Coronary artery (tissue), 2 donors: ENCODE data around the gene ANKRD53.
"Not testable (repeated sequence)": the region's sequence is repeated elsewhere in the genome, so short reads cannot be mapped to it uniquely, and the experiment has no call there.

Experiments used
- DNase-seq: peaks from one replicate; pipeline ENCODE4 v3.0.0-alpha.2; 2017; ENCODE audit warnings: low spot score
- H3K27ac ChIP-seq, 2 donors: fragments of 200-600 bp; sonication (generic); one replicate each; pipeline ENCODE4 v1.5.1; 2016 to 2019
- H3K4me3 ChIP-seq: fragments of 200-600 bp; sonication (generic); 2 replicates; pipeline ENCODE4 v1.5.1; 2016; ENCODE audit warnings: mild to moderate bottlenecking, moderate library complexity
- CTCF ChIP-seq: fragments of 200-600 bp; sonication (generic); IDR thresholded peaks from one replicate; pipeline ENCODE4 v1.5.1; 2019; ENCODE audit warnings: antibody characterized with exemption

Gene ANKRD53

GRCh38 chr2:70999362-70999761 lies 20.9 kb downstream of the ANKRD53 start:
- H3K4me3 ChIP-seq, result no peak overlapping the region
- no peak overlapping the region for H3K27ac ChIP-seq
- DNase-seq, result no peak
- no peak for TF ChIP-seq CTCF

- not testable (repeated sequence) for H3K27ac ChIP-seq, DNase-seq, H3K4me3 ChIP-seq
Measured at GRCh38 chr2:70999931-71000330, 21.5 kb downstream of the ANKRD53 start.

GRCh38 chr2:71000780-71001591 lies 22.6 kb downstream of the ANKRD53 start:
- DNase-seq, result no peak
- peak; percentile 88 for TF ChIP-seq CTCF

GRCh38 chr2:71001592-71001927 lies 23.1 kb downstream of the ANKRD53 start:
- TF ChIP-seq CTCF, result no peak
- Histone ChIP-seq H3K4me3 (no peak overlapping the region), H3K27ac (no peak overlapping the region)
- DNase-seq, result no peak

More at GRCh38 chr2:71000780-71001591, 22.6 kb downstream of the ANKRD53 start:
- H3K4me3 ChIP-seq, result peak overlapping the region; percentile 63
- no peak overlapping the region for H3K27ac ChIP-seq

- no peak overlapping the region for H3K27ac ChIP-seq
- H3K4me3 ChIP-seq, result no peak overlapping the region
- no peak for DNase-seq
- no peak for TF ChIP-seq CTCF
Measured at GRCh38 chr2:71001981-71002570, 23.6 kb downstream of the ANKRD53 start.

GRCh38 chr2:71003396-71003795 lies 25.0 kb downstream of the ANKRD53 start:
- Histone ChIP-seq H3K27ac (no peak overlapping the region), H3K4me3 (no peak overlapping the region)
- no peak for DNase-seq
- TF ChIP-seq CTCF, result no peak

- no peak for TF ChIP-seq CTCF
- H3K4me3 ChIP-seq, result no peak overlapping the region
- no peak overlapping the region for H3K27ac ChIP-seq
- DNase-seq, result no peak
Measured at GRCh38 chr2:71003966-71004755, 25.7 kb downstream of the ANKRD53 start.
